DMS 273 (cell line): ENCODE measurements around the gene VASH1.

Source experiments
- DNase-seq: peaks from one replicate; lab custom pipeline; 2025; ENCODE audit not compliant: unreplicated experiment; lab: John Stamatoyannopoulos, UW

Gene VASH1

DNA sequence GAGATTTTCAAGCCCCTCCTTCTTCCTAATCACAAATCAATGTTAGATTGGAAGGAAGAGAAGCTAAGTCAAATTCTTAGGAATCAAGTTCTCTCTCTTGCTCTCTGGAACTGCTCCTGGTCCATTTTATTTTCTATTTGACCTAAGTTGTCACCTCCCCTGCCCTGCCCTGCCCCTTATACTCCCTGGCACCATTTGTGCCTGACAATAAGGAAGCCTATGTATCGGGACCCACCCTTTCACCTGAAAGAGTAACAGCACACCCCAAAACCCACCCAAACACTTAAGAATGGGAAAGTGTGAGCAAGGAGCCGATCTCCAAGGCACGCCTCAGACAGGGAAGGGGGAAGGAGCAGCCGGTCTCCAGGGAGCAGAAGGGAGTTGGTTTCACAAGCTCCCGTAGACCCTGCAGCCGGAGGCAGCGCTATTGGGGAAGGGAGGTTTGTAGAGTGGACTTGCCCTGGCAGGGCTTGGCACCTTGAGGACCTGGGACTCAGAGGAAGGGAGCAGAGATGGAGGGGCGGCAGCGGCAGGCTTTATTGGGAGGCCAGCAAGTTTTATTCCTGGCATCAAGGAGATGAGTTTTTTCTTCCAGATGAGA lies 66.5 kb downstream of the VASH1 start:
- DNase-seq = no peak

DNA sequence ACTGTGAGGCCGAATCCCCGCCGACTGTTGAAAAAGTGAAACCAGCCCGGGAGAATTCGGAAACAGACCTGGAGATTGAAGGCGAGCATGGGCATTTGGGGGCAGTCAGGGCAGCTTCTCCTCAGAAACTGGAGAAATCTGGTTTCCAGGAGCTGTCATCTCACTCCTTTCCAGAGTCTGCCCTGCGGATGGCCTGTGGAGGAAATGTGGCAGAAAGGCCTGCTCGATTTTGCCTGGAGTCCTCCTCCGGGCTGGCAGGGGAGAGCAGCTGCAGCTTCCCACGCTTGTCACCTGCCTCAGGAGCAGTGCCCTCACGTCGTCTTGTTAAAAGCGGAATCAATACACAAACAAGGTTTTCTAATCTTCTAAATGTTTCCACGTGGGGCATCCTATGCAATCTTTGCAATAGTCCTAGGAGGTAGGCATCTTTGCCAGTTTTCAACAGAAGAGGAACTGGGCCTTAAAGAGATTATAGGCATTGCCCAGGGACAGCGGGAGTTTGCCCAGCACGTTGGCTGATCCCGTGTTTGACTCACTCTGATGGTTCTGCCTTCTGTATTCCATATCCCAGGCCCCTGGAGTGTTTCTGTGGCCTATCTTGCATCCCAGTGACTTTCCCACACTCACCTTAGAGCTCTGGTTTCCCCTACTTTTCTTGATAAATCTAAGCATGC lies 67.2 kb downstream of the VASH1 start:
- DNase-seq = no peak

DNA sequence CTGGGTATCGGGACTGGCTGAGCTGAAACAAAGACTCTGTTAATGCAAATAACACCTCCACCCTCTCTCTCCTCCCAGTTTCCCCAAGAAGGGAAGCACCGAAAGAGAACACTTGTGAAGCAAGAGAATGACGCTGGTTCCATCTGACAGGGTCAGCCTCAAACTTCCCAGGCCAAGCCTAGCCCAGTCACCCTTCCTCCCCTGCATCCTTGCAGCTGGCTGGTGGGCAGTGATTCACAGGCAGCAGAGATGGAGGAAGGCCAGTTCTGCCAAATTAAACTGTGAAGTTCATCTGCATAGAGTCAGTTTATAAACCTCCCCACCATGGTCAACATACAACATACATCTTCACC lies 67.7 kb downstream of the VASH1 start:
- no peak for DNase-seq

DNA sequence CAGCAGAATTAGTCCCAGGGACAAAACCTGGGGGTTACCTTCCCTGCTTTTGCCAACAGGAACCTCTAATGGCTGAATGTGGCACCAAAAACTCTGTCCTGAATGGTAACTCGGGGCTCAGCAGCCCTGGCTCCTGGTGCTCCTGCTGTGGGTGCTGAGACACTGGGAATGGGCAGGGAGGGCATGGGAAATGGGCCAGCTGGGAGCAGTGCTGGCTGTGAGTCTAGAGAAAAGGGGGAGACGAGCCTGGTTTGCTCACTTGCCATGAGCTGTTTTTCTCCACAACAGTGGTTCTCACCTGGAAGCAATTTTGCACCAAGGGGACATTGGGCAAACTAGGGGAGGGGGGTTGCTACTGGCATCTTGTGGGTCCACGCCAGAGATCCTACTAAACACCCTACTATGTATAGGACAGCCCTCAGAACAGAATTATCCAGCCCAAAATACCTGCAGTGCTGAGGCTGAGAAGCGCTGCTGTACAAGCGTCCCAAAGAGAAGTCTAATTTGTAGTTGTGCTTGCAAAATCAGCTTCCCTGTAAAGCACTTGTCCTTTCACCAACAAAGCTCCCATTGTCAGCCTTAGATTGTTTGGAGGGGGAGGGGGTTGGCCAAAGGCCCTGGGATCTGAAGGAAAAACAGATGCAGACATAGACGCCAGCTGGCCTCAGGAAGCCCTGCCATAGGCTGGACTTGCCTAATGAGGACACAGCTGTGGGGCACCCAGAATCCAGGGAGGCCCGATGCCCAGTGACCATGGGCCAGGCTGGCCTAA lies 68.6 kb downstream of the VASH1 start:
- DNase-seq = peak; percentile 44

DNA sequence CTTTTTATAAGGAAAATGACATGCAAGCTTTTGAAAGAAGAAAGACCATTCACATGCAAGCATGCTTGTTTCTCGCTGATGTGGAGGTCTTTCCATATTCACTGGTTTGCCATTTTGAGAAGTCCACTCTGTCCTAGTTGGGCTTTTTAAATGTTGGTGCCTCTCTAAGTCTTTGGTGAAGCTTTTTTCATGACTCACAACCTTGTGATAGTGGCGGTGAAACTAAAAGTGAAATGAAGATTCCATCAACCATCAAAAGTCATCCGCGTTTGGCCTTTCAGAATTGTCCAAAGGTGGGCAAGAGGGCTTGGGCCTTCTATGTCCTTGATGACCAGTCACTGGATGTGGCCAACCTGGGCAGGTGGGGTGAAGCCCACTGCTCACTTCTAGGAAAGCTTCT lies 69.3 kb downstream of the VASH1 start:
- DNase-seq = no peak

DNA sequence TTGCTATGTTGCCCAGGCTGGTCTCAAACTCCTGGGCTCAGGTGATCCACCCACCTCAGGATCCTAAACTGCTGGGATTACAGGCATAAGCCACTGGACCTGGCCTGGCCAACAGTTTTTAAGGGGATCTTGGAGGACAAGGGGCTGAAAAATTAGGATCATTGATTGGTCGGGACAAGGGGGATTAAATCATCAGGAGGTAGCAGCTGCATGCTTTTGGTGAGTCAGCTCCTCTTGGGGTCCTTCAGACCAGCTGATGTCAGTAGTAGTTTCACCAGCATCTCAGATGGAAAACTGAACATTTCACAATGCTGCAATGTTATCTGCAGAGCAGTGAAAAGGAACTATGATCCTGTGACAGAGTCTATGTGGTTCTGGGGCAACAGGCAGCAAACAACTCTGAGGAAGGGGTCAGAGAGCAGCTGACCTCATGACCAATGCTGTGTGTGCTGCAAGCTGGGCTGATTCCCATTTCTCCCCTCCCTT lies 71.3 kb downstream of the VASH1 start:
- no peak for DNase-seq
